NCI-H82 treated with DMSO at 0.1 percent for 48 hours (cell line): ENCODE data around the gene LIG4.

ENCODE experiments used
- DNase-seq: peaks from one replicate; lab custom pipeline; 2025; ENCODE audit not compliant: unreplicated experiment; lab: John Stamatoyannopoulos, UW

LIG4 gene

DNA sequence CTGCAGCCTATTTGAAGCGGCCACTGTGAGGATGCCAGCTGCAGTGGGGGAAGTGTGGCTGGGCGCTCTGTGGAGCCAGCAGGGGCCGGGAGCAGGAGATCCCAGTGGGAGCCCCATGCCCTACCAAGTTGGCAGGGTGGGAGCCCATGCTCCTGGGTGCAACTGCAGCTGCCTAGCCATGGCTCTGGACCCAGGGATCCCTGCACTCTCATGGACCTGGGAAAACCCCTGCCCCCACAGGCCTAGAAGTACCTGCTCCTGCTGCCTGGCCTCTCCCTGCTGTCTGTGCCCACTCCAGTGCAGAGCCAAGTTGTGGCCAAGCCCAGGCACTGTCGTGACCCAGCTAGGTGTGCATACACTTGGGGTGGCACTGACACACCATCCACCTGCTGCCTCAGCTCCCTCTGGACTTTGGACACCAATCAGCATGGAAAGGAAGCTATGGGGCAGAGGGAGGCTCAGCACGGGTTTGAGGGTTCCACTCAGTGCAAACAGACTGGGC, 20.9 kb downstream of the LIG4 start:
- no peak for DNase-seq

DNA sequence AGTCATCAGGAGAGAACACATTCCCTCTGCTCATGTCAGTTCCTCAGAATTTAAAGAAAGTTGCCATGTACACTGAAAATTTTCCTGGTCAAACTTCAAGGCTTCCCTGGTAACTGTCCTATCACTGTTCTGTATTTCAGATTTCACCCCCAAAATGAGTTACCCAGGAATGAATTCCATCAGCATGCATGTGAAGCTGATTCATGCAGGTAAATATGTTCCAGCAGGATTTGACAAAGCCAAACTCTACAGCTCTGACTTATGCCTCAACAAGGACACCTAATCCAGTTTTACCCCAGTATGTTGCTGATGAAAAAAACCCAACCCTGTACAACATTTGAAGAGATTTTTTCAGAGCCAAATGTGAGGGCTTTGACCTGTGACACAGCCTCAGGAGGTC, 21.5 kb downstream of the LIG4 start:
- DNase-seq = no peak

DNA sequence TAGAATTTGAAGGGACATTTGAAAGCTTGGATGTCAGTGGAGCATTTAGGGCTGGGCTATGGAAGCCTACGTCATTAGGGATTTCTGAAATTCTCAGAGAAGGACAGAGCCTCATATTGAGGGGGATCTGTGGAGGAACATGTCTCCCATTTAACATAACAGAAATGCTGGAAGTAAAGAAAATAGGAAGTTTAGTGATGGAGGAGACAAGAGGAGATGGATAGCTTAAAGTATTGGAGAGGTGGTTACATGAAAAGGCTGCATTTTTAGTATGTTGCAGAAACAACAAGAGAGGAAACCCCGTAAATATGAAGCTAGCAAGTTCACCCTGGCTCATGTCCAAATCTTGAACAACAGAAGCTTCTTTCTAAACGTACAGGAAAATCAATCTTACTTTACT, 24.4 kb downstream of the LIG4 start:
- DNase-seq = no peak

DNA sequence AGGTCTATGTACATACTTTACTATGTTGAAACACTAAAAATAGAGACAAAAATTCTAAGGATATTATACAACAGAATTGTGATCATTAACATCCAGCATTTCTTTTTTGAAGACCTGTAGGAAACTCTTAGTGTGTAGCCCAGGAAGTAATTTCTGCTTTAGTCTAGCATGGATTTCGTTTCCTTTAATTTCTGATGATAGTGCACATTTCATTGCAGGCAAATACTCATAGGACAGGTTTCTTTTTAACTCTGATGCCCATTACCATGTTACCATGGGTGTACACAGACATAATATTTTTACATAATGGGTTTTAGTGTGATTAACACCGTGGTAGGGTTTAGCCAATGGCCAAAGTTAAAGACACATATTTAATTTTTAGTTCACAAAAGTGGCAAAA, 27.1 kb downstream of the LIG4 start:
- DNase-seq = no peak

DNA sequence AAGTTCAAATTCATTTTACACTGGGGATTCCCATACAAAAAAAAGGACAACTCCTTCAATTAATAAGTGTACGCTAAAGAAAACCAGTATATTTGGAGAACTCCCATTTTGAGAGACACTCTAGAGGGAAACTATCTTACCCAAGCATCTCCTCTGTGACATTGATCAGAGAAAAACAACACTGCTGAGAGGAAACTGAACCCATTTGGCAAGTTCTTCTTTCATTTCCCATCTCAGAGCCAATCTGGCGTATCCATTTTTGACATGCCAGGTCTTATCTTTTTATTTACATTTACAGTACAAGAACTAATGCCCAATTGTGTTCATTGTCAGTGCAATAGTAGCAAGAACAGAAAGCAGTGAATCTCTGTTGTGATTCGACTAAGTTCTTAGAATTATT, 30.1 kb downstream of the LIG4 start:
- DNase-seq = no peak

DNA sequence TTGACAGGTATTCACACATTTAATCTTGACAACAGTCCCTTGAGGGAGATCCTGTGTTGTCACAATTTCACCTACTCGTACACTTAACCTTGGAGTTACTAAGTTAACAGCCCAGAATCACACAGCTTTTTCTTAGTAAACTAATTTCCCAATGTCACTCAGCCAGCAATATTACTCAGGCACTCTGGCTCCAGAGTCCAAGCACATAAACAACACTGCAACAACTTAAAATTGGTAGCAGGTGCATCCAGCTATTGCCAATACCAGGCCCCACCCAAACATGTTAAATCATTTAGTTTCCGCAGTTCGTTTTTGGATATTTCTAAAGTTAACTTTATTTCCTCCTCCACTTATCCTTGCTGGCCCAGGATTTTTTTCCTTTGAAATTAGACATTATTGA, 32.7 kb downstream of the LIG4 start:
- DNase-seq = no peak

DNA sequence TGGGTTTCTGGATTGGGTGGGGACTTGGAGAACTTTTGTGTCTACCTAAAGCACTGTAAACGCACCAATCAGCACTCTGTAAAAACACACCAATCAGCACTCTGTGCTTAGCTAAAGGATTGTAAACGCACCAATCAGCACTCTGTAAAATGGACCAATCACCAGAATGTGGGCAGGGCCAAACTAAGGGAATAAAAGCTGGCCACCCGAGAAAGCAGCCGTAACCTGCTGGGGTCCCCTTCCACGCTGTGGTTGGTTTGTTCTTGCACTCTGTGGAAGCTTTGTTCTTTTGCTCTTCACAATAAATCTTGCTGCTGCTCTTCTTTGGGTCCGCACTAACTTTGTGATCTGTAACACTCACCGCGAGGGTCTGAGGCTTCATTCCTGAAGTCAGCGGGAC, 37.3 kb downstream of the LIG4 start:
- no peak for DNase-seq

DNA sequence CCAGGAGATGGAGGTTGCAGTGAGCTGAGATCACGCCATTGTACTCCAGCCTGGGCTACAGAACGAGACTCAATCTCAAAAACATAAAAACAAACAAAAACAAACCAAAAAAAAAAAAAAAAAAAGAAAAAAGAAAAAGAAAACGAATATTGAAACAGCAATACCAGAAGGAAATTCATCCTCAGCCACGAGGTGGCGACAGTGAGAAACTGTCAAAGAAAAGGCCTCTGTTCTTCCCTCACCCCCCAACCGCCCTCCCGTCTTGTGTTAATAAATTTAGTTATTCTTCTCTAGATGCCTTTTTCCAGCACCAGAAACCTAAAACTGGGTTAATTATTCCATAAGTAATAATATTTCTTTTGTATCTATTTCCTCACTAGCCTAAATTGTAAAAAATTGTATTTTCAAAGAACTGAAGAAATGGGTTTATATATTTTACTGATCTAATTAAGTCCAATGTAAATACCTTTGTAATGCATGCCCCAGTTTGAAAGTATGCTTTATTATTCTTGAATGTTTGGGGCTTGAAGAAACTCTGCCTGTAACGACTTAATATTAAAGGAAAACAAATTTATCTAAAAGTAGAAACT, 38.6 kb downstream of the LIG4 start:
- DNase-seq = no peak

DNA sequence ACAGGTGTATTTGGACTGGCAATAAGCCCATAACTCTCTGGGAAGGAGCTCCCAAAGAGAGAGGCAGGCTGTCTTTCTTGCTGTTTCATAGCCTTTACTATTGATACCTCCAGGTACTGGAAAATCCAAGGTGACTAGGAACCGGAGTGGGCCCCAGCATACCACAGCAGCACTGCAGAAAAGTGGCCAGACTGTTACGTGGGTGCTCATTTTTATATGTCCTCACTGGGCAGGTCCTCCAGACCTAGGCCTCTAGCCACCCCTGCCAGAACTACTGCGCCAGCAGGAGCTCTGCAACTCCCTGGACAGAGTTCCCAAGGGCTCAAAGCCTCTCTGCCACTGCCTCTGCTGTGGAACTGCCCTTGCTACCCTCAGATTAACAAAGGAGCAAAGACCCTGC, 46.4 kb downstream of the LIG4 start:
- no peak for DNase-seq

DNA sequence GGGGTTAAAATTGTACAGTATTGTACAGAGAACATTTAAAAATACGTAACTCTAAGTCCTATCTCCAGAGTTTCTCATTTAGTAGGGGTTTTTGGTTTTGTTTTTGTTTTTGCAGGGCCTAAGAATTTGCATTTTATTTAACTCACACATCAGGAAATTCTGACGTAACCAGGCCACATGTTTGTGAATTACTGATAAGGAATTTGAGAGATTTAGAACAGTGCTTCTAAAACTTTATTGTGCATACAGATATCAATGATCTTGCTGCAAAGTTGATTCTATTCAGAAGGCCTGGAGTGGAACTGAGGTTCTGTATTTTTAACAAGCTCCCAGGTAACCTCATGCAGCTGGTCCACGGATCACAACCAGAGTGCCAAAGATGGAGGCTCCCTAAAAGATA, 49.3 kb downstream of the LIG4 start:
- DNase-seq = no peak

DNA sequence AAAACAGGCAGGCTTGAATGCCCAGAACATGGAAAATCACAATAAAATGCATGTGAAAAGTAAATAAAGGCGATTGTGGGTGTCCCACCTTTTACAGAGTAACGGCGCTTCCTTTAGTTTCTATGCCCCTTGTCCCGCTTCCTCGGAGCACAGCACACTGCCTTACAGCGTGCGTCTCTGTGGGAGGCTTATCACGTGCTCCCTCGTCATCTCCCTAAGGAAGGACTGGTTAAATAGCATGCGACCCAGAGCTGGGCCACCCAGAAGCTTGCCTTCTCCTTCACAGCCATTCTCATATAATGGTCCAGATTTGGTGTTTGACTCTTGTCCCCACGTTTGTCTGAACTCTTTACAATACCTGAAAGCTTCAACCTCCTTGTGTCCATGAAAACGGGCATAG, 56.6 kb downstream of the LIG4 start:
- DNase-seq = no peak
